Measurements from ENCODE around the gene TRAF7. TPM values are rescaled to one million over a fixed set of nuclear protein-coding genes. Genes with fewer than 3 reads are reported as not detected.

The TRAF7 gene
- total RNA-seq, 4 donors from 2014 or later = 51.2 to 120 (median 79.3) TPM

GRCh38 chr16:2208308-2208707, 52.7 kb downstream of the TRAF7 start:
- H3K9me3 ChIP-seq = no peaks in the 10 kb centered on the region
- peaks cover 0 to 36% (median 0%) of the 10 kb centered on the region in 3 donors for H3K36me3 ChIP-seq
- TF ChIP-seq, protein P1, sequence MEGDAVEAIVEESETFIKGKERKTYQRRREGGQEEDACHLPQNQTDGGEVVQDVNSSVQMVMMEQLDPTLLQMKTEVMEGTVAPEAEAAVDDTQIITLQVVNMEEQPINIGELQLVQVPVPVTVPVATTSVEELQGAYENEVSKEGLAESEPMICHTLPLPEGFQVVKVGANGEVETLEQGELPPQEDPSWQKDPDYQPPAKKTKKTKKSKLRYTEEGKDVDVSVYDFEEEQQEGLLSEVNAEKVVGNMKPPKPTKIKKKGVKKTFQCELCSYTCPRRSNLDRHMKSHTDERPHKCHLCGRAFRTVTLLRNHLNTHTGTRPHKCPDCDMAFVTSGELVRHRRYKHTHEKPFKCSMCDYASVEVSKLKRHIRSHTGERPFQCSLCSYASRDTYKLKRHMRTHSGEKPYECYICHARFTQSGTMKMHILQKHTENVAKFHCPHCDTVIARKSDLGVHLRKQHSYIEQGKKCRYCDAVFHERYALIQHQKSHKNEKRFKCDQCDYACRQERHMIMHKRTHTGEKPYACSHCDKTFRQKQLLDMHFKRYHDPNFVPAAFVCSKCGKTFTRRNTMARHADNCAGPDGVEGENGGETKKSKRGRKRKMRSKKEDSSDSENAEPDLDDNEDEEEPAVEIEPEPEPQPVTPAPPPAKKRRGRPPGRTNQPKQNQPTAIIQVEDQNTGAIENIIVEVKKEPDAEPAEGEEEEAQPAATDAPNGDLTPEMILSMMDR (IDR thresholded peaks at IDR 0.05) = no peak
- no peak for TF ChIP-seq POLR2A (IDR thresholded peaks at IDR 0.05)
- no peaks in the 10 kb centered on the region for H3K27me3 ChIP-seq
- H3K4me1 ChIP-seq = peaks cover 0 to 30% (median 6%) of the 10 kb centered on the region in 4 donors
- H3K4me3 ChIP-seq = no peak overlapping the region
- DNase-seq = no peak
- H3K27ac ChIP-seq = no peak overlapping the region

- no peak overlapping the region for H3K27ac ChIP-seq
- H3K9me3 ChIP-seq = no peaks in the 10 kb centered on the region
- no peak overlapping the region for H3K4me3 ChIP-seq
- no peaks in the 10 kb centered on the region for H3K27me3 ChIP-seq
- TF ChIP-seq, protein P1 (IDR thresholded peaks at IDR 0.05) = no peak
- no peak for TF ChIP-seq POLR2A (IDR thresholded peaks at IDR 0.05)
- peaks cover 0 to 35% (median 7%) of the 10 kb centered on the region in 4 donors for H3K4me1 ChIP-seq
- peaks cover 0 to 36% (median 0%) of the 10 kb centered on the region in 3 donors for H3K36me3 ChIP-seq
- no peak for DNase-seq
These were observed 53.2 kb downstream of the TRAF7 start for GRCh38 chr16:2208772-2209171.

DNA sequence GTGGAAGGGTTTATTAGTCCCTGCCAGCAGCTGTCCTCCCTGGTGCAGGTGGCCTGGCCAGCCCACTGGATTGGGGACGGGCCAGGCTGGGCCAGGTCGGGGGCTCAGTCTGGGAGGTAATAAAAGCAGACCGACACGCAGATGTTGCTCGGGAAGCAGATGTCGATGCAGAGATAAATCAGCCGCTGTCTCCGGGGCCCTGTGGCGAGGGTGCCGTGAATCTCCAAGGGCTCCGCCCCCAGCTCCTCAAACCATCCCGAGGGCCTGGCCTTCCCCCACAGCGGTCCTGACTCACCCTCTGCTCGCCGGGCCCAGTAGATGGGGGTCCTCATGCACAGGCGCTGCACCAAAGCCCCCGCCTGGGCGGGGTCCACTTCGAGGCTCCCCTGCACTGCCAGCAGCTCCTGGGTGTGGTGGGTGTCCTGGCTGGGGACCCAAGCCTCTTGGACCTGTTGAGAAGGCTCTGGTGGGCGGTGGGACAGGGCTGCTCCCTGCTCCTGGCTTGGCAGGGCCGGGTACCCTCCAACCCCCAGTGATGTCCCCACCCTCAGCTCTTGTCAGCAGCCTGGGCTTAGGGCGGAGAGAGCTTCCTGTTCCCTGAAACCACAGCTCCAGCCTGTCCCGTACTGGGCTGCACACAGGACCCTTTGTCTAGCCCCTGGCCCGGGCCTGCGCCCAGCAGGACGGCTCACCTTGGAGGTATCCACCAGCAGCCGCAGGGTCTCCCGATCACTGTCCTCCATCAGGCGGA, 53.9 kb downstream of the TRAF7 start:
- no peak for DNase-seq

DNA sequence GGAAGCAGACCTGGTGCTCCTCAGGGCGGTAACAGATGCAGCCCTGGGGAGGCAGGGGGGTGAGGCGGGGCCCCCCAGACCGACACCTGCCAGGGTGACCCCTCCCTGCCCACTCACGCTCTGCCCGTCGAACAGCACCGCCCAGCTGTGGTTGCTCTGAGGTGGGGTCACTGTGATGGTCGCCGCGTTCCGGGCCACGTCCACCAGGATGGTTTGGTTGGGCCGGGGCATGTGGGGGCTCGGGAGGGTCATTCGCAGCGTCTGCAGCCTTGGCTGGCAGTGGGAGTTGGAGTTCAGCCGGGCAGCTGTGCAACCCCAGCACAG, 54.4 kb downstream of the TRAF7 start:
- H3K36me3 ChIP-seq = peaks cover 0 to 36% (median 0%) of the 10 kb centered on the region in 3 donors

More for the DNA sequence above, 53.9 kb downstream of the TRAF7 start:
- no peak overlapping the region for H3K27ac ChIP-seq
- no peaks in the 10 kb centered on the region for H3K27me3 ChIP-seq
- H3K4me3 ChIP-seq = no peak overlapping the region
- H3K36me3 ChIP-seq = peaks cover 0 to 36% (median 0%) of the 10 kb centered on the region in 3 donors
- H3K4me1 ChIP-seq = peaks cover 0 to 37% (median 9%) of the 10 kb centered on the region in 4 donors
- no peak for TF ChIP-seq POLR2A (IDR thresholded peaks at IDR 0.05)
- TF ChIP-seq, protein P1 (IDR thresholded peaks at IDR 0.05) = no peak
- no peaks in the 10 kb centered on the region for H3K9me3 ChIP-seq

DNA sequence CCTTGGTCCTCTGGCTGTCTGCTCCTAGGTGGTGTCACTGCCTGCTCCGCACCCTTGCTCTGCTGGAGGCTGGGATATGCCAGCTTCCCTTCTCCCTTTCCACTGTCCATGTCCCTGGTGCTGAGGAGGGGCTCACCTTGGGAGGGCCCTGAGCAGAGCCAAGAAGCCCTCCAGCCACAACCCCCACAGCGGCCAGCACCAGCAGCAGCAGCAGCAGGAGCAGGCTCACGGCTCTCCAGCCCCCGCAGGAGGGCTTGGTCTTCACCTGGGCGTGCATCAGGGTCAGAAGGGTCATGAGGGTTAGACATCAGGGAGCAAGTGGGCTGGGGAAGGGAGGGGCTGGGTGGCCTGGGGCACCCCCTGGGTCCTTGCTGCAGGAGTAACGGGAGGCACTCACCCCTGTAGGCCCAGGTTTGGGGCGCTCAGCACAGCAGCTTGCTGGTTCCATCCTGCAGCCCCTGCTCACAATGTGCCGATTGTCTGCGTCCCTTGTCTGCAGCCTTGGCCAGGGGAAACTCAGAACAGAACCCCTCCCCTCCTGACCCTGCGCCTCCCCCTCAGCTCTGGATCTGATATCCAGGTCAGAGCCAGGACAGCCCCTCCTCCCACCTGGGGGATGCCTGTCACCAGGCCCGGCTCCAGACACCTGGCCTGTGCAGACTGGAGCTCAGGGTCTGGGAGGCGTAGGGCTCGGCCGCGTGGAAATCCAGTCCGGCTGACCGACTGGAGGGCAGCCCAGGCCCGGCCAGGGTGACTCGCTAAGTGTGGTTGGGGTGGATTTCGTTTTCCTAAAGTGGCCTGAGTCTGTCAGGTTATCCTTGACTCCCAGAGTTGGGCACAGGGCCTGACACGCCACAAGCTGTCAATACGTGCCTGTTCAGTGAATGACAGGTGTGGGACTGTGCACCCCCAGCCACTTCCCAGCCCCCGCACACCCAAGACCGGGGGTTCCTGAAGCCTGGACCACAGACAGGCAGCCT, 55.1 kb downstream of the TRAF7 start, which contains the start of gene BRICD5:
BRICD5 (minus strand) TSS at position 478 of the 980 bp plus-strand sequence; CDS start at position 448, 30 bp downstream.
- TF ChIP-seq, protein P1 (IDR thresholded peaks at IDR 0.05) = no peak
- no peak for TF ChIP-seq POLR2A (IDR thresholded peaks at IDR 0.05)
- Histone ChIP-seq H3K4me1 (peaks cover 0 to 33% (median 9%) of the 10 kb centered on the region in 4 donors), H3K27me3 (no peaks in the 10 kb centered on the region), H3K36me3 (peaks cover 0 to 36% (median 0%) of the 10 kb centered on the region in 3 donors), H3K27ac (peak within 1 kb of the TSS in 1 of 4 donors; percentile 87), H3K9me3 (no peaks in the 10 kb centered on the region), H3K4me3 (no peak within 1 kb of the TSS)
- DNase-seq = no peak

More for the DNA sequence above, 54.4 kb downstream of the TRAF7 start:
- DNase-seq = no peak
- Histone ChIP-seq H3K27me3 (no peaks in the 10 kb centered on the region), H3K4me3 (no peak overlapping the region), H3K27ac (no peak overlapping the region), H3K4me1 (peaks cover 0 to 33% (median 9%) of the 10 kb centered on the region in 4 donors), H3K9me3 (no peaks in the 10 kb centered on the region)
- TF ChIP-seq, protein P1 (IDR thresholded peaks at IDR 0.05) = no peak
- no peak for TF ChIP-seq POLR2A (IDR thresholded peaks at IDR 0.05)

All from Peyer's patch (tissue), 4 donors.